Naive B cell (primary cell): ENCODE measurements around the gene POU2F1. TPM values are rescaled to one million over a fixed set of nuclear protein-coding genes. Genes with fewer than 3 reads are reported as not detected.
A peak's percentile ranks its signal among the peaks of the same experiment; 100 is the strongest.
"Not testable (repeated sequence)": the region's sequence is repeated elsewhere in the genome, so short reads cannot be mapped to it uniquely, and the experiment has no call there.

Experiments used
- ATAC-seq, 2 donors: fragments of 150-1000 bp; cut with Tn5 transposase; 2 replicates each; pipeline ENCODE4 v1.10.0; 2021; ENCODE audit warnings: low read depth in 2 of 2, mild to moderate bottlenecking in 2 of 2, moderate library complexity in 2 of 2
- DNase-seq: peaks from one replicate; pipeline ENCODE4 v3.0.0; 2022
- H3K27ac Mint-ChIP-seq, 6 donors: one replicate each; pipeline ENCODE4 v1.8.0; 2020 to 2022; ENCODE audit warnings: mild to moderate bottlenecking in 6 of 6, mixed read lengths in 6 of 6, moderate library complexity in 5 of 6, inconsistent platforms in 2 of 6
- H3K27me3 Mint-ChIP-seq, 3 donors: one replicate each; pipeline ENCODE4 v1.8.0; 2021 to 2022; ENCODE audit warnings: mixed read lengths in 3 of 3, mild to moderate bottlenecking in 1 of 3
- H3K36me3 Mint-ChIP-seq, 2 donors: one replicate each; pipeline ENCODE4 v1.8.0; 2020 to 2022; ENCODE audit warnings: mixed read lengths in 2 of 2, inconsistent platforms in 1 of 2, mild to moderate bottlenecking in 1 of 2
- H3K4me1 Mint-ChIP-seq, 3 donors: one replicate each; pipeline ENCODE4 v1.8.0; 2020 to 2022; ENCODE audit warnings: mixed read lengths in 3 of 3, inconsistent platforms in 1 of 3, mild to moderate bottlenecking in 1 of 3, moderate library complexity in 1 of 3
- H3K4me3 Mint-ChIP-seq, 8 donors: one replicate each; pipeline ENCODE4 v1.8.0; 2020 to 2022; ENCODE audit warnings: mild to moderate bottlenecking in 8 of 8, mixed read lengths in 8 of 8, moderate library complexity in 8 of 8, inconsistent platforms in 2 of 8
- H3K9me3 Mint-ChIP-seq, 7 donors: one replicate each; pipeline ENCODE4 v1.8.0; 2020 to 2022; ENCODE audit warnings: mixed read lengths in 7 of 7, mild to moderate bottlenecking in 5 of 7, inconsistent platforms in 2 of 7, moderate library complexity in 1 of 7
- polyA plus RNA-seq, 6 donors: library from polyadenylated mRNA; unstranded; fragments of 300-500 nt; fragmentation: Illumina TruSeq; gene quantifications; one replicate each; pipeline ENCODE4 v1.2.3, GENCODE V29; 2021; ENCODE audit warnings: low read depth in 6 of 6

POU2F1 gene
- polyA plus RNA-seq, 6 donors from 2014 or later, result 12.2 to 23.6 (median 20.0) TPM

DNA sequence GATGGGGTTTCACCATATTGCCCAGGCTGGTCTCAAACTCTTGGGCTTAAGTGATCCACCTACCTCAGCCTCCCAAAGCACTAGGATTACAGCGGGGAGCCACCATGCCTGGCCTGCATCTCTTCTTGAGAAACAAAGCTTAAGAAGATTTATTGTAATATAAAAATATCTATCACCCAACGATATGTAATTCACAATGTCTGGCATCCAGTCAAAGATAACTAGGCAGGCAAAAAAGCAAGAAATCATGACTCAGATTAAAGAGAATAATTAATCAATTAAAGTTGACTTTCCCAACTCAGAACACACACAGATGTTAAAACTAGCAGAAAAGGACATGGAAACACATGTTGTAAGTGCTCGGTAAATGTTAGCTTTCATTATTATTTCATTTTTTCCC, 26.5 kb upstream of the POU2F1 start:
- Mint-ChIP-seq H3K4me3 (peak overlapping the region in 1 of 8 donors; percentile 2), H3K36me3 (no peaks in the 10 kb centered on the region), H3K9me3 (peaks cover 0 to 14% (median 0%) of the 10 kb centered on the region in 7 donors), H3K4me1 (no peaks in the 10 kb centered on the region), H3K27ac (no peak overlapping the region), H3K27me3 (peaks cover 4 to 19% (median 5%) of the 10 kb centered on the region in 3 donors)
- DNase-seq (no peak), ATAC-seq (no peak)

DNA sequence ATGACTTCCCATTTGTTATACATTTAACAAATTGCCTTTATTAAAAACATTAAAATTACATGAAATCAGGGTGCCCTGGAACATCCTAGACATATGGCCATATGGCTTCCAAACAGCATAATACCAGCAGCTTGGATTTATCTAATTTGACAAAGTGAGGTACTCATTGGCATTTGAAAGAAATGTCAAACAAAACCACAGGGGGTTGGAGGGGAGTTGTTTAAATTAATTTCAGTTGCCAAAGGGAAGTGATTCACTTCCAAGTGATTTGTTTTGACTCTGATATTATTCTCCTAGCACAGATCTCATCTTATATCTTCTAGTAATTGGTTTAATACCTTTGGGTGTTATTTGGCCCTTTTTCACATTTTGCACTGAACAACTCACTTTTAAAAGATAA, 24.5 kb upstream of the POU2F1 start:
- H3K36me3 Mint-ChIP-seq, result no peaks in the 10 kb centered on the region
- ATAC-seq, result no peak

DNA sequence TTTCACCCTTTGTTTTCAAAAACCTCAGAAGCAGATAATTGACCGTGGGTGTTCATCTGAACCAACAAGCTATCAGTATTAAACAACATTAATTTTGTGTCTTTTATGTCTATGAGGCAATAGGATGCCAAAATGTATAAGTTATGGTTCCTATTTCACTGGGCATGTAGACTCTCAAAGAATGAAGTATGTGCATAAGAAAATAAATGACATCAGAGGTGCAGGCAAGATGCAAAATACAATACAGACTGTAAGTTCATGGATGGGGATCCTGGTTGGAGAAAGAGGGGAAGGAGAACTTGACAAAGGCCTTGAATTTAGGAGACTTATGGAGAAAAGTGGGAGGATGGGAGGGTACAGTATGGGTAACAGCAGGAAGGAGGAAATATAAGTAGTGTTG, 23.4 kb upstream of the POU2F1 start:
- Mint-ChIP-seq H3K4me3 (no peak overlapping the region), H3K27ac (peak overlapping the region in 1 of 6 donors; percentile 54), H3K27me3 (peaks cover 3 to 8% (median 5%) of the 10 kb centered on the region in 3 donors), H3K4me1 (no peaks in the 10 kb centered on the region), H3K36me3 (no peaks in the 10 kb centered on the region), H3K9me3 (peaks cover 0 to 13% (median 0%) of the 10 kb centered on the region in 7 donors)
- ATAC-seq, result no peak
- DNase-seq, result no peak

More for the DNA sequence above, 24.5 kb upstream of the POU2F1 start:
- Mint-ChIP-seq H3K9me3 (peaks cover 0 to 13% (median 0%) of the 10 kb centered on the region in 7 donors), H3K27me3 (peaks cover 4 to 8% (median 5%) of the 10 kb centered on the region in 3 donors), H3K4me1 (no peaks in the 10 kb centered on the region), H3K27ac (no peak overlapping the region), H3K4me3 (no peak overlapping the region)
- no peak for DNase-seq

DNA sequence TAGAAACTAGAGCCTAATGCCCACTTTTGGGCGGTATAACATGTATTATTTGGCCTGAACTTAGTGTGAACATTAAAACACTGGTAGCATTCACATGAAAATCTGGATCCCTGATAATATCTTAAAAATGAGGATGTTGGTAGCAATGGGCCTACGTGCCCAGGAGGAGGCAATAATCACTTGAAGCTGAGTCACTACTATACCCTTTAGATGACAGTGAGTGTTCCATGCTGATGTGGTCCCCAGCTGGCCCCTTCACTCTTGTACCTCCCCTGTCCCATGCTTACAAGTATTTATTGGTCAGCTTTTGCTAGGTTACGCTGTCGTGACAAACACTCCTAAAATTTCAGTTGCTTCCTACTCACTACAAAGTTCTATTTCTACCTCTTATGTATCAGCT, 23.0 kb upstream of the POU2F1 start:
- peaks cover 0 to 13% (median 0%) of the 10 kb centered on the region in 7 donors for H3K9me3 Mint-ChIP-seq
- no peak for DNase-seq
- peak overlapping the region in 1 of 6 donors; percentile 2 for H3K27ac Mint-ChIP-seq
- peaks cover 0 to 6% (median 5%) of the 10 kb centered on the region in 3 donors for H3K27me3 Mint-ChIP-seq
- ATAC-seq, result no peak
- no peaks in the 10 kb centered on the region for H3K36me3 Mint-ChIP-seq
- no peak overlapping the region for H3K4me3 Mint-ChIP-seq
- no peaks in the 10 kb centered on the region for H3K4me1 Mint-ChIP-seq

DNA sequence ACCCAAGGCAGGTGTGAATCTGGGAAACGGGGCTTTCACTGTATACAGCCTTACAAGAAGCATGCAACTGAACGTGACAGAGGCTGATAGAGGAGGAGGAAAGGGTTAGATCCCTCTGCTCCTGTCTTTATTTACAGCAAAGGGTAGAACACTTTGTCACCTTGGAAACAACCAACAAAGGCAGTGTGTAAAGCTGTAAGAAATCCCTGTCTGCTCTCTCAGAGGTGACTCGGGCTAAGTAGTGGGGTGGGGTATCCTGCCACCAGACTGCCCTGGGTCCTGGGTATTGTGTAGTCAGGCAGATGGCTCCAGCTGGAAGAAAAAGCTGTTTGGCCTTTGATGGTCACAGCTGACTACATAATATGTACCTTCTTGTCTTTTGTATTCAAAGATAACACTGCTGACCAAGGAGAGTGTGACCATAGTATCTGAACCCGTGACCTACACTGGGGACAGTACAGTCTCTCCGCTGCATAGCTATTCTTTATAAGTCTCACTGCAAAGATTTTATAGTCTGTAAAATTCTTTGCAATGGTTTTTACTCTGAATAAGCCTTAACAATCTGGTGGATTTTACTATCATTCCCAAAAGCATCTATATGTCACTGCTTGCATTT, 22.1 kb upstream of the POU2F1 start:
- Mint-ChIP-seq H3K4me3 (no peak overlapping the region), H3K9me3 (peaks cover 0 to 8% (median 0%) of the 10 kb centered on the region in 7 donors), H3K27me3 (no peaks in the 10 kb centered on the region), H3K36me3 (no peaks in the 10 kb centered on the region), H3K4me1 (no peaks in the 10 kb centered on the region), H3K27ac (no peak overlapping the region)
- ATAC-seq, result no peak
- no peak for DNase-seq

DNA sequence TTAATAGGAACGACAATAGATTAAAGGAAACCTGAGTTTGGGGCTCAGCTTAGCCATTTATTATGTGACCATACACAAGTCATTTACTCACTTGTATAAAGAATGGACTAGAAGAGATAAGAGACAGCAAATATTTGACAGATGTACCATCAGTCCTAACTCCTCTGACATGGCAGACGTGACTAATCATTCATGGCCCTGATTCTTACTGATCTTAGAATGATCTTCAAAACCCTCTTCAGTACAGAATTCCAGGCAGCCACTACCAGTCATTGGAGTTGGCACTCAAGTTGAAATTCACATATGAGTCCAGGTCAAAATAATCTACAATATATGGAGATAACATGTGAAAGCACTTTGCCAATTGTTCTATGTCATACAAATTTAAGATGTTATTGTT, 21.0 kb upstream of the POU2F1 start:
- no peaks in the 10 kb centered on the region for H3K27me3 Mint-ChIP-seq
- DNase-seq, result no peak
- peaks cover 0 to 5% (median 0%) of the 10 kb centered on the region in 7 donors for H3K9me3 Mint-ChIP-seq
- H3K27ac Mint-ChIP-seq, result no peak overlapping the region
- ATAC-seq, result no peak
- no peaks in the 10 kb centered on the region for H3K36me3 Mint-ChIP-seq
- H3K4me3 Mint-ChIP-seq, result no peak overlapping the region
- no peaks in the 10 kb centered on the region for H3K4me1 Mint-ChIP-seq

DNA sequence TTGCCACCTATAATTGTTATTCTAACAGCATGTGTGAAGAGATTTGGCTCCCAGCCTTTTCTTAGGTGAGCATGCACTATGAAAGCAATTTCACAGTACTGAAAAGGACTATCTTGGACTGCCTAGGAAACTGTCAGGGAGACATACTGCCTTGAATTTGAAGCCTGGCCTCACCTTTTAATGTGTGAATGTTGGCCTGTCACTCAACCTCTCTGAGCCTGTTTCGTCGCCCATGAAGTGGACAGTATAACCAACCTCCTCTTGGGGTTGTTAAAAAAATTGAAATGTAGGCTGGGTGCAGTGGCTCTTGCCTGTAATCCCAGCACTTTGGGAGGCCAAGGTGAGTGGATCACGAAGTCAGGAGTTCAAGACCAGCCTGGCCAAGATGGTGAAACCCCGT, 20.4 kb upstream of the POU2F1 start:
- DNase-seq (no peak), ATAC-seq (no peak)
- H3K4me3 Mint-ChIP-seq, result no peak overlapping the region
- peaks cover 0 to under 1% of the 10 kb centered on the region in 2 donors for H3K36me3 Mint-ChIP-seq
- H3K9me3 Mint-ChIP-seq, result peaks cover 0 to 6% (median 2%) of the 10 kb centered on the region in 7 donors
- no peaks in the 10 kb centered on the region for H3K27me3 Mint-ChIP-seq
- no peak overlapping the region for H3K27ac Mint-ChIP-seq
- no peaks in the 10 kb centered on the region for H3K4me1 Mint-ChIP-seq

DNA sequence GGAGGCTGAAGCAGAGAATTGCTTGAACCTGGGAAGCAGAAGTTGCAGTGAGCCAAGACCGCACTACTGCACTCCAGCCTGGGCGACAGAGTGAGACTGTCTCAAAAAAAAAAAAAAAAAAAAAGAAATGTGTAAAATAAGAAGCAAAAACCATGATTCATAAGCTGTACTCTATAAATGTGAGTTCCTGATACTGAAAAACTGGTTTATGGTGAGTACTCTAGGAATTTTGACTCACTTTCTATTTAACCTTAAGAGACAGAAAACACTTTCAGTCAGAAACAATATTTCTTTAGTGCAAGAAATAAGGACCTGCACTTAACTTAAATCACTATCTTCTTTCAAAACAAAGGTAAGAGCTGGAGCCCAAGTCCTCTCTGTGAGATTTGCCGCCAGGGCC, 19.9 kb upstream of the POU2F1 start:
- Mint-ChIP-seq H3K4me1 (no peaks in the 10 kb centered on the region), H3K27ac (no peak overlapping the region), H3K36me3 (peaks cover under 1 to 5% of the 10 kb centered on the region in 2 donors), H3K27me3 (no peaks in the 10 kb centered on the region), H3K4me3 (no peak overlapping the region), H3K9me3 (peaks cover 0 to 10% (median 4%) of the 10 kb centered on the region in 7 donors)
- ATAC-seq (no peak), DNase-seq (no peak)

DNA sequence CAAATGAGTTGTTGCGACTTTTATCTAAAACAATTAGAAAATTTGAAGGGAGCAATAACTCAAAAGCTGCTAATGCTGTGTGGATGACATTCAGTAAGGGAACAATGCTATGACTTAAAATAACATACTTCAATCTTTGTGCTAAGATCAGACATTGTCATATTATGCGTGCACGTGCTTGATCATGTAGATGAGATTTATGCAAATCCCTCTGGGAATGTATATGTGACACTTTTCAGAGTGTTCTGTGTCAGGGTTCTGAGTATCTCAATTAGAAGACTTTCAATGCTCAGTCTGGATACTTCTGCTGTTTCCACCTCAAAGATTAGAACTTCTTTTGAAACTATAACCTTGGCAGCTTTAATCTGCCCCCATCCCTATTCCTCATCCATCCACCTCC, 18.6 kb upstream of the POU2F1 start:
- Mint-ChIP-seq H3K4me3 (no peak overlapping the region), H3K9me3 (peaks cover 0 to 19% (median 8%) of the 10 kb centered on the region in 7 donors), H3K27ac (no peak overlapping the region), H3K27me3 (no peaks in the 10 kb centered on the region), H3K4me1 (no peaks in the 10 kb centered on the region), H3K36me3 (peaks cover 5 to 9% of the 10 kb centered on the region in 2 donors)
- ATAC-seq (no peak), DNase-seq (no peak)

DNA sequence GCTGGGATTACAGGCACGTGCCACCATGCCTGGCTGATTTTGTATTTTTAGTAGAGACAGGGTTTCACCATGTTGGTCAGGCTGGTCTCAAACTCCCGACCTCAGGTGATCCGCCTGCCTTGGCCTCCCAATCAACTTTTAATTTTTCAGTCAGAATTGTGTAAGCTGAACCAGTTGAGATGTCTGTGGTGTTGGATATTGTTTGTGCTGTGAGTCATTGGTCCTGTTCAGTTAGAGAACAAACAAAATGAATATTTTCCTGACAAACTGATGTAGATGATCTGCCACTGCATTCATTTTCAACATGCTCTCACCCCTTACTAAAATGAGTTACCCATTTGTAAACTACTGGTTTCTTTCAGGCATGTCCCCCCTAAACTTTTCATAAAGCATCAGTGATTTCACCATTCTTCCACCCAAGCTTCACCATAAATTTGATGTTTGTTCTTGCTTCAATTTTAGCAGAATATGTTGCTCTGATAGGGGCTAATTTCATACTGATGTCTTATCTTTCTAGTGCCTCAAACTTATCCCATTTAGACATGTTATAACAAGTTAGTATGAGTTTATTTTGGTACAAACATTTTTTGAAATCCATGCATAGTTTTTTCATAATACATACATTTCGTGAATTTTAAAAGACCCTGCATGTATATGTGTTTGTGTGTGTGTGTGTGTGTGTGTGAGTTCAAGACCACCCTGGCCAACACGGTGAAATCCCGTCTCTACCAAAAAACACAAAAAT, 15.2 kb upstream of the POU2F1 start:
- H3K27me3 Mint-ChIP-seq, DNase-seq, ATAC-seq: not testable (repeated sequence)
- H3K4me1 Mint-ChIP-seq, result peaks cover 3 to 10% (median 6%) of the 10 kb centered on the region in 3 donors
- peak overlapping the region in 1 of 8 donors; percentile 3 for H3K4me3 Mint-ChIP-seq
- H3K9me3 Mint-ChIP-seq, result peaks cover 3 to 51% (median 30%) of the 10 kb centered on the region in 7 donors
- peaks cover 5 to 16% of the 10 kb centered on the region in 2 donors for H3K36me3 Mint-ChIP-seq
- H3K27ac Mint-ChIP-seq, result peak overlapping the region in 1 of 6 donors; percentile 17

DNA sequence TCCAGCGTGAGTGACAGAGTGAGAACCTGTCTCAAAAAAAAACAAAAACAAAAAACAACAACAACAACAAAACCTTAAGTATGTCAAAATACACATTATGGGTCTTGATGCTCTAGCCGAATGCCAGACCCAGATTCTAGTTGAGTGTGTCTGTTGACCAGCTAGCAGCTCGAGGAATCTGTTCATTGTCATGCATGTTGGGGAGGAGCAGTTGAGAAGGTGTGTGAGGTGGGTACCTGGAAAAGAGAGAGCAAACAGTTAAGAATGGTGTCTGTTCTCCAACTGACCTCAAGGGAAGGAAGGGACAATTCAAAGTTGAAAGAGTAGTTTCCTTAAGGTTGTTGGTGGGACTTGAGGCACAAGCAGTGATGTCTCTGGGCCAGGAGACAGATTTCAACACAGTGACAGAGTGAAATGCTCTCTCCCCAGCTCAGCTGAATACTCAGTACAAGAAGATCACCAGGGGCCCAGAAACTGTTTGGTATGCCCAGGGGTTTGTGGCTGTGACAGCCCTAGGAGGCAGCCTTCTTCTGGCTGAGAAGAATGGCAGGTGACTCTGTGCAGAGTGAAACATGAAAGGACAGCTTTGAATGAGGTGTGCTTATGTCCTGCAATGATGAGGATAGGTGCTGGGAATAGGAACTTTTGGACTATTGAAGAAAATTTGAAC, 14.4 kb upstream of the POU2F1 start:
- Mint-ChIP-seq H3K9me3 (peaks cover 3 to 57% (median 32%) of the 10 kb centered on the region in 7 donors), H3K27me3 (no peaks in the 10 kb centered on the region), H3K4me1 (peaks cover 3 to 10% (median 6%) of the 10 kb centered on the region in 3 donors), H3K36me3 (peaks cover 5 to 16% of the 10 kb centered on the region in 2 donors), H3K4me3 (peak overlapping the region in 1 of 8 donors; percentile 29), H3K27ac (no peak overlapping the region)
- ATAC-seq (no peak), DNase-seq (no peak)

DNA sequence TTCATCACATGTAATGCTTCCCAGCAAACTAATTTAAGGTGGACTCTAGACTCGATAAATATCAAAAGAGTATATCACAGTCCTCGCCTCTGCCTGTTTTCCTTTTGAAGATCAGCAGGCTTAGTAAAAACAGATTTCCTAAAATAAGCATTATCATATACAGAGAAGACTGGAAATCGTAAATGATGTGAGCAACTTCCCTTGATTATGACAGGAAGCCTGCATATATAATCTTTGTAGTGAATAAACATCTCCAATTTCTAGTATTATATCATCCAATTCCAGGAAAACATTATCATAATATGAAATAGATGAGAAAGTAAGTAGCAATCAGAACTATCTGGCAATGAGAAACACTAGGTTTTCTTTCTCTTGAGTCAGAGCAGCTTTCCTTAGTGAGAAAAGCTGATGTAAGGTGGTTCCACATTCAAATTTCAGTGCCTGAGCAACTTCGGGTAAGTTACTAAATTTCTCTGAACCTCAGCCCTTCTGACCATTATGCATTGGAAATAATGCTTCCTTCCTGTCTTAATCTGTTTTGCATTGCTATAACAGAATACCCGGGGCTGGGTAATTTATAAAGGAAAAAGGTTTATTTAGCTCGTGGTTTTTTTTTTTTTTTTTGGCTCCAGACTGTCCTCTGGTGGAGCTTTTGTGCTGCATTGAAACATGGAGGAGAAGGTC, 12.6 kb upstream of the POU2F1 start:
- Mint-ChIP-seq H3K27me3 (no peaks in the 10 kb centered on the region), H3K9me3 (peaks cover 3 to 61% (median 34%) of the 10 kb centered on the region in 7 donors), H3K36me3 (peaks cover 5 to 16% of the 10 kb centered on the region in 2 donors), H3K4me1 (peaks cover 3 to 10% (median 6%) of the 10 kb centered on the region in 3 donors), H3K4me3 (no peak overlapping the region), H3K27ac (peak overlapping the region in 3 of 6 donors; percentile 38 to 90 (median 70))
- DNase-seq (no peak), ATAC-seq (no peak)

DNA sequence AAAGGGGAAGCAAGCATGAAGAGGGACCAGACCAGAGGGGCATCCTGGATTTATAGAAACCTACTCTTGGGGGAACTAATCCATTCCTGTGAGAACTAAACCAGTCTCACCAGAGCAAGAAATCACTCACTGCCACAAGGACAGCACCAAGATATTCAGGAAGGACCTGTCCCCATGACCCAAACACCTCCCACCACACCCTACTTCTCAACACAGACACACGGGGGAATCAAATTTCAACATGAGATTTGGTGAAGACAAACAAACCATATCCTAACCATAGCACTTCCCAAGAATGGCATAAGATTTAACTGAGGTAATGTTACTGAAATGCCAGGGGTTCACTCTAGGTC, 12.1 kb upstream of the POU2F1 start:
- DNase-seq (no peak), ATAC-seq (no peak)
- H3K36me3 Mint-ChIP-seq, result peaks cover 5 to 19% of the 10 kb centered on the region in 2 donors
- peaks cover 5 to 61% (median 34%) of the 10 kb centered on the region in 7 donors for H3K9me3 Mint-ChIP-seq
- H3K27ac Mint-ChIP-seq, result peak overlapping the region in 5 of 6 donors; percentile 38 to 90 (median 70)
- H3K4me1 Mint-ChIP-seq, result peaks cover 3 to 10% (median 6%) of the 10 kb centered on the region in 3 donors
- no peak overlapping the region for H3K4me3 Mint-ChIP-seq
- no peaks in the 10 kb centered on the region for H3K27me3 Mint-ChIP-seq
